Liver (tissue), 9 donors: ENCODE results near the gene KIAA1217. TPM values are rescaled to one million over a fixed set of nuclear protein-coding genes. Genes with fewer than 3 reads are reported as not detected.

Source experiments
- DNase-seq: peaks from one replicate; pipeline ENCODE4 v3.0.0-alpha.2; 2017; ENCODE audit warnings: low spot score
- H3K27ac ChIP-seq, 2 donors: one replicate each; pipeline ENCODE4 v1.7.0; 2013; ENCODE audit warnings: inconsistent platforms in 2 of 2, low read length in 2 of 2, control low read depth in 1 of 2, low read depth in 1 of 2, mild to moderate bottlenecking in 1 of 2
- H3K27me3 ChIP-seq, 4 donors: one replicate each; pipeline versions ENCODE4 v1.6.1 to v1.7.0; 2013; ENCODE audit warnings: low read length in 3 of 4, inconsistent platforms in 1 of 4, mild to moderate bottlenecking in 1 of 4, moderate library complexity in 1 of 4; ENCODE audit not compliant: control insufficient read depth in 4 of 4, insufficient read depth in 4 of 4
- H3K36me3 ChIP-seq, 4 donors: one replicate each; pipeline versions ENCODE4 v1.6.1 to v1.7.0; 2013; ENCODE audit warnings: low read length in 3 of 4, mild to moderate bottlenecking in 3 of 4, low read depth in 1 of 4, moderate library complexity in 1 of 4; ENCODE audit not compliant: control insufficient read depth in 4 of 4, insufficient read depth in 3 of 4
- H3K4me1 ChIP-seq, 4 donors: one replicate each; pipeline versions ENCODE4 v1.6.1 to v1.7.0; 2013; ENCODE audit warnings: low read length in 3 of 4, mild to moderate bottlenecking in 3 of 4, moderate library complexity in 1 of 4; ENCODE audit not compliant: control insufficient read depth in 4 of 4, insufficient read depth in 4 of 4
- H3K4me3 ChIP-seq, 3 donors: one replicate each; pipeline versions ENCODE4 v1.6.1 to v1.7.0; 2013; ENCODE audit warnings: low read length in 3 of 3, control low read depth in 1 of 3, low read depth in 1 of 3, mild to moderate bottlenecking in 1 of 3
- H3K9ac ChIP-seq, 2 donors: one replicate each; pipeline ENCODE4 v1.7.0; 2013; ENCODE audit warnings: low read length in 2 of 2, mild to moderate bottlenecking in 2 of 2, moderate library complexity in 2 of 2, control low read depth in 1 of 2, low read depth in 1 of 2
- H3K9me3 ChIP-seq, 4 donors: one replicate each; pipeline versions ENCODE4 v1.6.1 to v1.7.0; 2013; ENCODE audit warnings: low read length in 3 of 4; ENCODE audit not compliant: control insufficient read depth in 4 of 4
- EGR1 ChIP-seq, 2 donors: IDR thresholded peaks; 2 replicates each; pipeline ENCODE4 v1.6.1; 2016 to 2018; ENCODE audit warnings: antibody characterized with exemption in 2 of 2, low read depth in 2 of 2
- FOXA1 ChIP-seq: IDR thresholded peaks from 2 replicates; pipeline ENCODE4 v1.6.1; 2016; ENCODE audit warnings: antibody characterized with exemption
- FOXA2 ChIP-seq: IDR thresholded peaks from 2 replicates; pipeline ENCODE4 v1.6.1; 2016; ENCODE audit warnings: antibody characterized with exemption
- GABPA ChIP-seq, 2 donors: IDR thresholded peaks in 1 of 2; conservative IDR thresholded peaks in 1 of 2; 2 replicates each; pipeline ENCODE4 v1.6.1; 2016; ENCODE audit warnings: antibody characterized with exemption in 2 of 2, mild to moderate bottlenecking in 1 of 2, moderate library complexity in 1 of 2
- HNF4A ChIP-seq, 2 donors: conservative IDR thresholded peaks; 2 replicates each; pipeline ENCODE4 v1.6.1; 2016; ENCODE audit warnings: antibody characterized with exemption in 2 of 2, mild to moderate bottlenecking in 2 of 2
- HNF4G ChIP-seq: IDR thresholded peaks from 2 replicates; pipeline ENCODE4 v1.6.1; 2016; ENCODE audit warnings: antibody characterized with exemption
- JUND ChIP-seq, 2 donors: IDR thresholded peaks; 2 replicates each; pipeline ENCODE4 v1.6.1; 2016; ENCODE audit warnings: antibody characterized with exemption in 2 of 2
- NR2F2 ChIP-seq: IDR thresholded peaks from 2 replicates; pipeline ENCODE4 v1.6.1; 2016; ENCODE audit warnings: antibody characterized with exemption
- RAD21 ChIP-seq, 2 donors: IDR thresholded peaks; 2 replicates each; pipeline ENCODE4 v1.6.1; 2016; ENCODE audit warnings: antibody characterized with exemption in 2 of 2, mild to moderate bottlenecking in 2 of 2
- RXRA ChIP-seq, 2 donors: IDR thresholded peaks; 2 replicates each; pipeline ENCODE4 v1.6.1; 2017 to 2018; ENCODE audit warnings: antibody characterized with exemption in 2 of 2, mild to moderate bottlenecking in 1 of 2
- SP1 ChIP-seq: IDR thresholded peaks from 2 replicates; pipeline ENCODE4 v1.6.1; 2018; ENCODE audit warnings: antibody characterized with exemption, mild to moderate bottlenecking
- TAF1 ChIP-seq: conservative IDR thresholded peaks from 2 replicates; pipeline ENCODE4 v1.6.1; 2016; ENCODE audit warnings: antibody characterized with exemption, mild to moderate bottlenecking
- YY1 ChIP-seq: IDR thresholded peaks from 2 replicates; pipeline ENCODE4 v1.6.1; 2016; ENCODE audit warnings: antibody characterized with exemption, mild to moderate bottlenecking
- WGBS: extraction: QIAGEN DNeasy Blood & Tissue Kit; methylation state at CpG from one replicate; pipeline ENCODE4 v1.1.7; 2013; 5-methylcytosine and 5-hydroxymethylcytosine counted together
- polyA plus RNA-seq, 2 donors: library from polyadenylated mRNA; stranded (reverse) in 1 of 2; unstranded in 1 of 2; fragments of 200-250 nt in 1 of 2; fragments of >200 nt in 1 of 2; fragmentation: Nextera tagmentation in 1 of 2; extraction: Ambion mirVana in 1 of 2; gene quantifications; one replicate each; pipeline versions ENCODE4 v1.2.1 to v1.2.3, GENCODE V29; 2013 to 2015
- total RNA-seq, 2 donors: library from RNA; depleted of rRNA; stranded (reverse); fragments of >200 nt; gene quantifications; one replicate each; pipeline ENCODE4 v1.2.3, GENCODE V29; 2014
- TF ChIP-seq, protein P1 (sequence below): fragments of 150-350 bp; IDR thresholded peaks from 2 replicates; pipeline ENCODE4 v1.5.1; 2017; ENCODE audit warnings: improper control_type of control experiment, low read depth, low read length; ENCODE audit not compliant: missing input control
- TF ChIP-seq, protein P2 (sequence below): IDR thresholded peaks from 2 replicates; pipeline ENCODE4 v1.6.1; 2016; ENCODE audit warnings: antibody characterized with exemption
- TF ChIP-seq, protein P3 (sequence below): IDR thresholded peaks from 2 replicates; pipeline ENCODE4 v1.6.1; 2016; ENCODE audit warnings: antibody characterized with exemption
- TF ChIP-seq, protein P4 (sequence below): IDR thresholded peaks from 2 replicates; pipeline ENCODE4 v1.6.1; 2016; ENCODE audit warnings: antibody characterized with exemption, mild to moderate bottlenecking
- TF ChIP-seq, protein P5 (sequence below): IDR thresholded peaks from 2 replicates; pipeline ENCODE4 v1.6.1; 2016; ENCODE audit warnings: antibody characterized with exemption
- donor health status: healthy.
- donor health status: healthy.
- donor health status: healthy.
- donor health status: healthy.
- donor health status: healthy.

The KIAA1217 gene
- total and polyA plus RNA-seq, 4 donors = 4.5 to 12.8 (median 6.8) TPM

DNA sequence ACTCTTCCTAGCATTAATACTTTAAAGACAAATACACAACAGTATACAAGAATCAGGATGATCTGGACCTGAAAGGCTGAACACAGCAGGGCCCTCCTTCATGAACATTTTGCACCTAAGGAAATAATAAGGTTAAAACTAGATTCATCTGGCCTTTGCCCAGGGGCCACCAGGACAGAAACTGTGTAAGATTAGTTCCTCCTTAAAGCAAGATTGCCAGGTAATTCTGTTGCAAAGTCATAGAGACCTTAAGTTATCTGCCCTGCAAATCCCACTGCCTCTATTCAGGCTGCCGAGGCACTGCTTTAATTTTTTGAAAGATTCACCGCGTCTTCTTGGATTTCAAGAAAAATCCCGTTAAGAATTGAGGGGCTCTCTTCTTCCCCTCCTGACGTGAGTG lies 1.6 kb upstream of the KIAA1217 start:
- Histone ChIP-seq H3K27ac (peak overlapping the region; percentile 69 to 79), H3K9ac (peak overlapping the region in 1 of 2 donors; percentile 12), H3K4me1 (peaks cover 0 to 18% (median 11%) of the 10 kb centered on the region in 4 donors), H3K27me3 (no peaks in the 10 kb centered on the region), H3K4me3 (no peak overlapping the region), H3K36me3 (no peaks in the 10 kb centered on the region), H3K9me3 (no peaks in the 10 kb centered on the region)
- no peak for DNase-seq
- WGBS = 59% methylated on average over 5 of the region's 5 CpGs
- TF ChIP-seq, protein P1, sequence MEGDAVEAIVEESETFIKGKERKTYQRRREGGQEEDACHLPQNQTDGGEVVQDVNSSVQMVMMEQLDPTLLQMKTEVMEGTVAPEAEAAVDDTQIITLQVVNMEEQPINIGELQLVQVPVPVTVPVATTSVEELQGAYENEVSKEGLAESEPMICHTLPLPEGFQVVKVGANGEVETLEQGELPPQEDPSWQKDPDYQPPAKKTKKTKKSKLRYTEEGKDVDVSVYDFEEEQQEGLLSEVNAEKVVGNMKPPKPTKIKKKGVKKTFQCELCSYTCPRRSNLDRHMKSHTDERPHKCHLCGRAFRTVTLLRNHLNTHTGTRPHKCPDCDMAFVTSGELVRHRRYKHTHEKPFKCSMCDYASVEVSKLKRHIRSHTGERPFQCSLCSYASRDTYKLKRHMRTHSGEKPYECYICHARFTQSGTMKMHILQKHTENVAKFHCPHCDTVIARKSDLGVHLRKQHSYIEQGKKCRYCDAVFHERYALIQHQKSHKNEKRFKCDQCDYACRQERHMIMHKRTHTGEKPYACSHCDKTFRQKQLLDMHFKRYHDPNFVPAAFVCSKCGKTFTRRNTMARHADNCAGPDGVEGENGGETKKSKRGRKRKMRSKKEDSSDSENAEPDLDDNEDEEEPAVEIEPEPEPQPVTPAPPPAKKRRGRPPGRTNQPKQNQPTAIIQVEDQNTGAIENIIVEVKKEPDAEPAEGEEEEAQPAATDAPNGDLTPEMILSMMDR = no peak
- TF ChIP-seq, protein P2, sequence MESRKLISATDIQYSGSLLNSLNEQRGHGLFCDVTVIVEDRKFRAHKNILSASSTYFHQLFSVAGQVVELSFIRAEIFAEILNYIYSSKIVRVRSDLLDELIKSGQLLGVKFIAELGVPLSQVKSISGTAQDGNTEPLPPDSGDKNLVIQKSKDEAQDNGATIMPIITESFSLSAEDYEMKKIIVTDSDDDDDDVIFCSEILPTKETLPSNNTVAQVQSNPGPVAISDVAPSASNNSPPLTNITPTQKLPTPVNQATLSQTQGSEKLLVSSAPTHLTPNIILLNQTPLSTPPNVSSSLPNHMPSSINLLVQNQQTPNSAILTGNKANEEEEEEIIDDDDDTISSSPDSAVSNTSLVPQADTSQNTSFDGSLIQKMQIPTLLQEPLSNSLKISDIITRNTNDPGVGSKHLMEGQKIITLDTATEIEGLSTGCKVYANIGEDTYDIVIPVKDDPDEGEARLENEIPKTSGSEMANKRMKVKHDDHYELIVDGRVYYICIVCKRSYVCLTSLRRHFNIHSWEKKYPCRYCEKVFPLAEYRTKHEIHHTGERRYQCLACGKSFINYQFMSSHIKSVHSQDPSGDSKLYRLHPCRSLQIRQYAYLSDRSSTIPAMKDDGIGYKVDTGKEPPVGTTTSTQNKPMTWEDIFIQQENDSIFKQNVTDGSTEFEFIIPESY = no peak
- TF ChIP-seq RAD21 (IDR thresholded peaks at IDR 0.05) = no peak
- TF ChIP-seq YY1 = no peak
- no peak for TF ChIP-seq SP1
- TF ChIP-seq, protein P3, sequence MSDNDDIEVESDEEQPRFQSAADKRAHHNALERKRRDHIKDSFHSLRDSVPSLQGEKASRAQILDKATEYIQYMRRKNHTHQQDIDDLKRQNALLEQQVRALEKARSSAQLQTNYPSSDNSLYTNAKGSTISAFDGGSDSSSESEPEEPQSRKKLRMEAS = no peak
- no peak for TF ChIP-seq FOXA2
- TF ChIP-seq JUND (IDR thresholded peaks at IDR 0.05) = no peak
- no peak for TF ChIP-seq NR2F2
- no peak for TF ChIP-seq HNF4A (conservative IDR thresholded peaks at IDR 0.05)
- TF ChIP-seq RXRA (IDR thresholded peaks at IDR 0.05) = no peak
- TF ChIP-seq, protein P4, sequence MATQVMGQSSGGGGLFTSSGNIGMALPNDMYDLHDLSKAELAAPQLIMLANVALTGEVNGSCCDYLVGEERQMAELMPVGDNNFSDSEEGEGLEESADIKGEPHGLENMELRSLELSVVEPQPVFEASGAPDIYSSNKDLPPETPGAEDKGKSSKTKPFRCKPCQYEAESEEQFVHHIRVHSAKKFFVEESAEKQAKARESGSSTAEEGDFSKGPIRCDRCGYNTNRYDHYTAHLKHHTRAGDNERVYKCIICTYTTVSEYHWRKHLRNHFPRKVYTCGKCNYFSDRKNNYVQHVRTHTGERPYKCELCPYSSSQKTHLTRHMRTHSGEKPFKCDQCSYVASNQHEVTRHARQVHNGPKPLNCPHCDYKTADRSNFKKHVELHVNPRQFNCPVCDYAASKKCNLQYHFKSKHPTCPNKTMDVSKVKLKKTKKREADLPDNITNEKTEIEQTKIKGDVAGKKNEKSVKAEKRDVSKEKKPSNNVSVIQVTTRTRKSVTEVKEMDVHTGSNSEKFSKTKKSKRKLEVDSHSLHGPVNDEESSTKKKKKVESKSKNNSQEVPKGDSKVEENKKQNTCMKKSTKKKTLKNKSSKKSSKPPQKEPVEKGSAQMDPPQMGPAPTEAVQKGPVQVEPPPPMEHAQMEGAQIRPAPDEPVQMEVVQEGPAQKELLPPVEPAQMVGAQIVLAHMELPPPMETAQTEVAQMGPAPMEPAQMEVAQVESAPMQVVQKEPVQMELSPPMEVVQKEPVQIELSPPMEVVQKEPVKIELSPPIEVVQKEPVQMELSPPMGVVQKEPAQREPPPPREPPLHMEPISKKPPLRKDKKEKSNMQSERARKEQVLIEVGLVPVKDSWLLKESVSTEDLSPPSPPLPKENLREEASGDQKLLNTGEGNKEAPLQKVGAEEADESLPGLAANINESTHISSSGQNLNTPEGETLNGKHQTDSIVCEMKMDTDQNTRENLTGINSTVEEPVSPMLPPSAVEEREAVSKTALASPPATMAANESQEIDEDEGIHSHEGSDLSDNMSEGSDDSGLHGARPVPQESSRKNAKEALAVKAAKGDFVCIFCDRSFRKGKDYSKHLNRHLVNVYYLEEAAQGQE = no peak
- TF ChIP-seq, protein P5, sequence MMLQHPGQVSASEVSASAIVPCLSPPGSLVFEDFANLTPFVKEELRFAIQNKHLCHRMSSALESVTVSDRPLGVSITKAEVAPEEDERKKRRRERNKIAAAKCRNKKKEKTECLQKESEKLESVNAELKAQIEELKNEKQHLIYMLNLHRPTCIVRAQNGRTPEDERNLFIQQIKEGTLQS = no peak
- no peak for TF ChIP-seq TAF1
- no peak for TF ChIP-seq FOXA1
- no peak for TF ChIP-seq EGR1 (IDR thresholded peaks at IDR 0.05; ENCODE audit: low read depth in 2 of 2)
- no peak for TF ChIP-seq HNF4G
- TF ChIP-seq GABPA (IDR thresholded peaks at IDR 0.05 in 1 of 2, conservative IDR thresholded peaks at IDR 0.05 in 1 of 2) = no peak
